Breast epithelium (tissue), 4 donors: ENCODE measurements around the gene PLB1. TPM values are rescaled to one million over a fixed set of nuclear protein-coding genes. Genes with fewer than 3 reads are reported as not detected.

Experiments used
- DNase-seq, 2 donors: peaks; one replicate each; pipeline ENCODE4 v3.0.0-alpha.2; 2019; ENCODE audit warnings: low spot score in 2 of 2
- H3K27ac ChIP-seq, 2 donors: fragments of 200-600 bp; sonication (generic) in 1 of 2; one replicate each; pipeline ENCODE4 v1.5.1; 2016 to 2019; ENCODE audit warnings: mild to moderate bottlenecking in 1 of 2
- H3K27me3 ChIP-seq, 2 donors: fragments of 200-600 bp; sonication (generic) in 1 of 2; one replicate each; pipeline versions ENCODE4 v1.5.1 to v1.6.0; 2017 to 2019; ENCODE audit warnings: control low read depth in 1 of 2, mild to moderate bottlenecking in 1 of 2
- H3K36me3 ChIP-seq: fragments of 200-600 bp; one replicate; pipeline ENCODE4 v1.5.1; 2019
- H3K4me1 ChIP-seq, 2 donors: fragments of 200-600 bp; sonication (generic); one replicate each; pipeline ENCODE4 v1.5.1; 2016 to 2019; ENCODE audit warnings: control low read depth in 1 of 2
- H3K4me3 ChIP-seq, 3 donors: fragments of 200-600 bp; sonication (generic); 1 replicate in 2 of 3; 2 replicates in 1 of 3; pipeline ENCODE4 v1.5.1; 2016 to 2019; ENCODE audit warnings: mild to moderate bottlenecking in 3 of 3, moderate library complexity in 2 of 3
- H3K9me3 ChIP-seq, 2 donors: fragments of 200-600 bp; sonication (generic) in 1 of 2; one replicate each; pipeline ENCODE4 v1.5.1; 2016 to 2019; ENCODE audit warnings: control low read depth in 1 of 2
- POLR2A ChIP-seq: fragments of 450-650 bp; IDR thresholded peaks from one replicate; pipeline ENCODE4 v1.6.1; 2016; ENCODE audit warnings: antibody characterized with exemption, mild to moderate bottlenecking, moderate library complexity
- POLR2AphosphoS5 ChIP-seq, 3 donors: sonication (generic); formaldehyde crosslinking; IDR thresholded peaks; one replicate each; pipeline ENCODE4 v1.6.1; 2017; ENCODE audit warnings: antibody characterized with exemption in 3 of 3
- intact Hi-C: fragments of 100-400 bp; cut with DNase I; formaldehyde crosslinking; loops from one replicate; pipeline ENCODE4 v1.15.1; 2023; ENCODE audit warnings: low total_unique reads
- total RNA-seq, 3 donors: library from RNA; depleted of rRNA; stranded (reverse); fragments of >200 nt; gene quantifications; one replicate each; pipeline ENCODE4 v1.1.0, GENCODE V29; 2016
- TF ChIP-seq, protein P1 (sequence below), 3 donors: fragments of 450-650 bp; IDR thresholded peaks; one replicate each; pipeline ENCODE4 v1.5.1; 2016 to 2017; ENCODE audit warnings: antibody characterized with exemption in 3 of 3, mild to moderate bottlenecking in 3 of 3, moderate library complexity in 3 of 3

Gene PLB1
- total RNA-seq, 3 donors from 2014 or later: 5.6 to 11.9 (median 8.8) TPM

DNA sequence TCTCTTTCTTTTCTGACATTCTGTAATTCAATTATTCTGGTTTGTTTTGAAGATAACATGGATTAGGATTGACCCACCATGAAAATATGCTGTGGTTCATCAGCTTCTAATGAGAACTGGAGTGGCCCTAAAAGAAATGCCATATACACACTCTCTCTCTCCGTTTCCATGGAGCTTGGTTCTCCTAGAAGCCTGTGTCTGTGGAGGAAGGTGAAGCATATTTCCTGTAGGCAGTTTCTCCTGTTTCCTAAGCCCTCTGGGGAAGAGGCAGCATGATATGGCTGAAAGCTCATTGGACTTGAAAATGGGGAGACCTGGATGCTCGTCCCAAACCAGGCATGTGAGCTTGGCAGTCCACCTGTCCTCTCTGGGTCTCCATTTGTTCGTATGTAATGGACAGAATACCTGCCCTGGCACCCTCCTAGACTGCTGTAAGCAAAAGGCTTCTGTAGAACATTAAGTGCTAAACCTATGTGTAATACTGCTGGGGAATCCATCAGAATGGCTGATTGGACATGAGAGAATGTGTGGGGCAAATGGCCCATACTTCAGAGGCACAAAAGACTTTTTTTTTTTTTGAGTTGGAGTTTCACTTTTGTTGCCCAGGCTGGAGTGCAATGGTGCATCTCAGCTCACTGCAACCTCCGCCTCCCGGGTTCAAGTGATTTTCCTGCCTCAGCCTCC lies 180.4 kb downstream of the PLB1 start:
- DNase-seq: no peak
- H3K27ac ChIP-seq: no peak overlapping the region
- no peaks in the 10 kb centered on the region for H3K36me3 ChIP-seq
- intact Hi-C loops: no loop called here
- H3K27me3 ChIP-seq: no peaks in the 10 kb centered on the region
- TF ChIP-seq, protein P1, sequence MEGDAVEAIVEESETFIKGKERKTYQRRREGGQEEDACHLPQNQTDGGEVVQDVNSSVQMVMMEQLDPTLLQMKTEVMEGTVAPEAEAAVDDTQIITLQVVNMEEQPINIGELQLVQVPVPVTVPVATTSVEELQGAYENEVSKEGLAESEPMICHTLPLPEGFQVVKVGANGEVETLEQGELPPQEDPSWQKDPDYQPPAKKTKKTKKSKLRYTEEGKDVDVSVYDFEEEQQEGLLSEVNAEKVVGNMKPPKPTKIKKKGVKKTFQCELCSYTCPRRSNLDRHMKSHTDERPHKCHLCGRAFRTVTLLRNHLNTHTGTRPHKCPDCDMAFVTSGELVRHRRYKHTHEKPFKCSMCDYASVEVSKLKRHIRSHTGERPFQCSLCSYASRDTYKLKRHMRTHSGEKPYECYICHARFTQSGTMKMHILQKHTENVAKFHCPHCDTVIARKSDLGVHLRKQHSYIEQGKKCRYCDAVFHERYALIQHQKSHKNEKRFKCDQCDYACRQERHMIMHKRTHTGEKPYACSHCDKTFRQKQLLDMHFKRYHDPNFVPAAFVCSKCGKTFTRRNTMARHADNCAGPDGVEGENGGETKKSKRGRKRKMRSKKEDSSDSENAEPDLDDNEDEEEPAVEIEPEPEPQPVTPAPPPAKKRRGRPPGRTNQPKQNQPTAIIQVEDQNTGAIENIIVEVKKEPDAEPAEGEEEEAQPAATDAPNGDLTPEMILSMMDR (IDR thresholded peaks at IDR 0.05): no peak
- TF ChIP-seq POLR2A (no peak), POLR2AphosphoS5 (IDR thresholded peaks at IDR 0.05) (no peak)
- H3K4me1 ChIP-seq: peaks cover 0 to 7% of the 10 kb centered on the region in 2 donors
- H3K4me3 ChIP-seq: no peak overlapping the region
- H3K9me3 ChIP-seq: no peaks in the 10 kb centered on the region

DNA sequence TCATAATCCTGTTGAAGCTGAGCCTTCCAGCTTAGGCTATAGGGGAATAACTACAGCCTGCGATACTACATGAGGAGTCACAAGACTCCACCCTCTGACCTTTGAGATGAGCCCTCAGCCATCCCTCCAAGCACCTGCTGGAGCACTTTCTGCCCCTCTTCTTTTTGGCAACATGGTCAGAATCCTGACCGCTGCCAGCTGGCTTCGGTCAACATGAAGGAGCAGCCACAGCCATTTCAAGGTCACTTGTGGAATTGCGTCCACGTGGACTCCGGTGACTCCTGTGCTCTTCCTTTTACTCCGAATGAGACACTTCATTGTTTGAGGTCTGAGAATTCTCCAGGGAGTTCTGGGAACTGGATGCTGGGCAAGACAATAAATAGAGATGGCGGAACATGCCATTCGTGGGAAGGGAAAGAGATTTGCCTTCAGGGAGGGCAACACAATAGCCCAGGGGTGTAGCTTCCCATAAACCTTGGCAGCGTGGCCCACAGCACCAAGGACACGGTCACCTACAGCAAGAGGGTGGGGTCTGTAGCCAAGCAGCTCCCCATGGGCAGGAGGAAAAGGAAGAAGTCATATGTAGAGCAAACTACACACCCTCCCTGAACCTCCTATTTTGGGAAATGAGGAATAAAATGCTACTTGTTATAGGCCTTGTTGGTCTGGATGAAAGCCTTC lies 182.5 kb downstream of the PLB1 start:
- H3K4me1 ChIP-seq: peaks cover 0 to 10% of the 10 kb centered on the region in 2 donors
- intact Hi-C loops: no loop called here
- peak; percentile 56 to 76 for DNase-seq

DNA sequence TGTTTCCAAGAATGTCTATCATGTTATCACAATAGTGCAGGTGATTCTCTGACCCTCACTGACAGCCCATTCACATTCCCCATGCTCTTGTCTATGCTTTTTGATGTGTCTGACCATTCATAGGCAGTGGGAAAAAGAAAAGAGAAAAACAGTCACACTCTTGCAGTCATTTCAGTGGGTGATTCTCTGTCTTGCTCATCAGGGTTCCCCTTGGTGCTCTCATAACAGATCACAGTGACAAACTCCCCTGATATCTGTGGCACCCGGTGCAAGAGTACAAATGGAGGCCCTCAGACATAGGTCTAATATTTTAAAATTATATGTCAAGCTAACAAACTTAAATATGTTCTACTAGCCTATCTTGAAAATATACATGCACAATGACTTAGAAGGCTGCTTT lies 183.1 kb downstream of the PLB1 start:
- H3K4me3 ChIP-seq: no peak overlapping the region
- no peak for DNase-seq
- no peaks in the 10 kb centered on the region for H3K36me3 ChIP-seq
- TF ChIP-seq POLR2AphosphoS5 (IDR thresholded peaks at IDR 0.05) (no peak), POLR2A (no peak)
- TF ChIP-seq, protein P1 (IDR thresholded peaks at IDR 0.05): no peak
- intact Hi-C loops: no loop called here
- no peaks in the 10 kb centered on the region for H3K27me3 ChIP-seq
- H3K9me3 ChIP-seq: no peaks in the 10 kb centered on the region
- H3K4me1 ChIP-seq: peaks cover 2 to 15% of the 10 kb centered on the region in 2 donors
- peak overlapping the region; percentile 90 to 92 for H3K27ac ChIP-seq

More for the DNA sequence above, 182.5 kb downstream of the PLB1 start:
- Histone ChIP-seq H3K27ac (peak overlapping the region; percentile 90 to 92), H3K9me3 (no peaks in the 10 kb centered on the region), H3K36me3 (no peaks in the 10 kb centered on the region), H3K4me3 (no peak overlapping the region), H3K27me3 (no peaks in the 10 kb centered on the region)
- peak in 2 of 3 donors; percentile 69 to 80 for TF ChIP-seq POLR2AphosphoS5 (IDR thresholded peaks at IDR 0.05)
- TF ChIP-seq, protein P1 (IDR thresholded peaks at IDR 0.05): no peak
- TF ChIP-seq POLR2A: no peak

DNA sequence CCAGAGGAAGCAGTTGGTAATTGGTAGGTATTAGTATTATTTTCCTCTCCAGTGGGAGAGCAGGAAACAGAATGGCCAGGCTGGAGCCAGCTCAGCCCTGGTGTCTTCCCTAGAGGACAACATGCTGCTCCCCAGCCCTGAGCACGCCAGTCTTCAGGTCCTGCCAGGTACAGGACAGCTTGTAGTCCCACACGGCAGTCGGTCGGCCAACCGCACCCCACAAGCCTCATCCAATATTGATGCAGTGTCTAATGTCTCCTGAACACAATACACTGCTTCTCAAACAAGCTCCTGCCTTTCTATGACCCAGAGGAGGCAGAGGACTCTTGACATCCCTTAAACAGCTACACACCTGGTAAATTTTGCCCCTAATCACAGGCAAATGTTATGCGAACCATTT lies 184.8 kb downstream of the PLB1 start:
- intact Hi-C loops: no loop called here
- peaks cover 2 to 21% of the 10 kb centered on the region in 2 donors for H3K4me1 ChIP-seq
- TF ChIP-seq POLR2AphosphoS5 (IDR thresholded peaks at IDR 0.05) (no peak), POLR2A (no peak)
- TF ChIP-seq, protein P1 (IDR thresholded peaks at IDR 0.05): no peak
- H3K27me3 ChIP-seq: no peaks in the 10 kb centered on the region
- H3K27ac ChIP-seq: peak overlapping the region; percentile 90 to 92
- no peak overlapping the region for H3K4me3 ChIP-seq
- DNase-seq: peak in 1 of 2 donors; percentile 45
- no peaks in the 10 kb centered on the region for H3K9me3 ChIP-seq
- no peaks in the 10 kb centered on the region for H3K36me3 ChIP-seq

DNA sequence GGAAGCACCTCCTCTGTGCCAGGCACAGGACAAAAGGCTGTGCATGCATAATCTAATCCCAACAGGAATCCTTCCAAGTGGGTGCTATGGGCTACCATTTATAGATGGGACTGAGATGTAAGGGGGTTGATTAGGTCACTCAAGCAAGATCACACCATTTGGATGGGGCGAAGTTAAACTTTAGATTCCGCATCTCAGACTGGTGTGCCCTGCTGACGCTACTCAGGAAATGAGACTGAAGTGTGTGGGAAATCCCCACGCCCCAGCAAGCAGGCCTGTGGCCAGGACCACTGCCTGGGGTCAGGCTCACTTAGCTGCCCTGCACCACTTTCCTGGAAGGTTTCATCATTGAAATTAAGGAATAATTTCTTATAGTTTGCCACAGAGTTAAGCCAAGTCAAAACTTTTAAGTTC lies 185.3 kb downstream of the PLB1 start:
- intact Hi-C loops: no loop called here
- H3K4me3 ChIP-seq: no peak overlapping the region
- DNase-seq: peak in 1 of 2 donors; percentile 63
- TF ChIP-seq POLR2AphosphoS5 (IDR thresholded peaks at IDR 0.05): peak in 1 of 3 donors; percentile 11
- TF ChIP-seq POLR2A: no peak
- TF ChIP-seq, protein P1 (IDR thresholded peaks at IDR 0.05): no peak
- H3K27ac ChIP-seq: peak overlapping the region; percentile 90 to 92
- H3K4me1 ChIP-seq: peaks cover 2 to 21% of the 10 kb centered on the region in 2 donors
- H3K9me3 ChIP-seq: no peaks in the 10 kb centered on the region
- H3K27me3 ChIP-seq: no peaks in the 10 kb centered on the region
- H3K36me3 ChIP-seq: no peaks in the 10 kb centered on the region
